ENCODE measurements around the gene NRBP1. TPM values are rescaled to one million over a fixed set of nuclear protein-coding genes. Genes with fewer than 3 reads are reported as not detected.

The NRBP1 gene
- total RNA-seq, 2 donors from 2014 or later = 42.9 to 83.4 TPM

GRCh38 chr2:27489498-27490397 lies 61.3 kb downstream of the NRBP1 start, which contains the start of gene IFT172:
TSS of gene IFT172 (minus strand) at chr2:27489743. CDS start at chr2:27489653, 90 bp downstream.
- no peaks in the 10 kb centered on the region for H3K36me3 ChIP-seq

More at GRCh38 chr2:27489498-27490397, 61.3 kb downstream of the NRBP1 start, which contains the start of gene IFT172:
- peak within 1 kb of the TSS; percentile 66 to 80 for H3K27ac ChIP-seq
- H3K27me3 ChIP-seq (replicated peaks; ENCODE audit: insufficient read depth) = no peaks in the 10 kb centered on the region
- peak; percentile 83 for TF ChIP-seq POLR2A (IDR thresholded peaks at IDR 0.05)
- peak in 1 of 4 experiments; percentile 3 for TF ChIP-seq CTCF (IDR thresholded peaks at IDR 0.05)
- peak; percentile 99 for TF ChIP-seq POLR2AphosphoS5 (IDR thresholded peaks at IDR 0.05)
- no peaks in the 10 kb centered on the region for H3K9me3 ChIP-seq
- peak within 1 kb of the TSS; percentile 27 to 45 for H3K4me3 ChIP-seq
- peak; percentile 100 for DNase-seq (ENCODE audit: low spot score)
- H3K4me1 ChIP-seq (replicated peaks) = no peaks in the 10 kb centered on the region
- intact Hi-C loops (cut with DNase I) = loop anchor here (5.0 kb wide), 1 partner anchor 93 kb away; the partner anchor contains the start of gene ZNF512
- WGBS = 7% methylated on average over 43 of the region's 43 CpGs

Small RNA genes within 50 kb of the gene (small RNA-seq; reads per million reads assigned to genes)
- gene RNU6-986P = 0 reads per million in 2 donors

Other genes starting within 250 kb of the NRBP1 start
- 100 to 1,000 TPM; 217 to 222 TPM for gene ATRAID, start 216.6 kb upstream of the NRBP1 start, total RNA-seq
- gene SLC5A6, start 216.4 kb upstream of the NRBP1 start, total RNA-seq = 10 to 100 TPM; 23.9 to 65.2 TPM
- gene CAD, start 211.3 kb upstream of the NRBP1 start, total RNA-seq = 10 to 100 TPM; 16.0 to 63.6 TPM
- 100 to 1,000 TPM in 1 of 2 donors, not detected in 1; 102 TPM for gene SLC30A3, start 165.6 kb upstream of the NRBP1 start, total RNA-seq
- 10 to 100 TPM in 1 of 2 donors, not detected in 1; 16.1 TPM for gene DNAJC5G, start 153.2 kb upstream of the NRBP1 start, total RNA-seq
- gene TRIM54, start 146.2 kb upstream of the NRBP1 start, total RNA-seq = 10 to 100 TPM in 1 of 2 donors, 1 to 10 TPM in 1; 2.8 to 17.9 TPM
- gene UCN, start 120.2 kb upstream of the NRBP1 start, total RNA-seq = 10 to 100 TPM in 1 of 2 donors, 1 to 10 TPM in 1; 4.2 to 11.2 TPM
- gene MPV17, start 105.5 kb upstream of the NRBP1 start, total RNA-seq = 10 to 100 TPM; 82.5 to 90.3 TPM
- 10 to 100 TPM; 41.2 to 66.1 TPM for gene GTF3C2, start 71.9 kb upstream of the NRBP1 start, total RNA-seq
- 10 to 100 TPM; 46.9 to 51.8 TPM for gene EIF2B4, start 58.3 kb upstream of the NRBP1 start, total RNA-seq
- 100 to 1,000 TPM; 127 to 134 TPM for gene SNX17, start 58.0 kb upstream of the NRBP1 start, total RNA-seq
- 10 to 100 TPM in 1 of 2 donors, 1 to 10 TPM in 1; 9.0 to 22.0 TPM for gene ZNF513, start 47.9 kb upstream of the NRBP1 start, total RNA-seq
- 10 to 100 TPM; 57.2 to 65.4 TPM for gene PPM1G, start 19.0 kb upstream of the NRBP1 start, total RNA-seq
- gene KRTCAP3, start 13.8 kb downstream of the NRBP1 start, total RNA-seq = 100 to 1,000 TPM in 1 of 2 donors, 10 to 100 TPM in 1; 31.4 to 147 TPM
- gene IFT172, start 61.1 kb downstream of the NRBP1 start, total RNA-seq = 10 to 100 TPM; 32.6 to 42.8 TPM
- gene FNDC4, start 66.6 kb downstream of the NRBP1 start, total RNA-seq = 10 to 100 TPM; 24.1 to 30.6 TPM
- under 1 TPM in 1 of 2 donors, not detected in 1; 0.87 TPM for gene GCKR, start 68.2 kb downstream of the NRBP1 start, total RNA-seq
- 10 to 100 TPM; 31.4 to 55.6 TPM for gene ZNF512, start 154.4 kb downstream of the NRBP1 start, total RNA-seq
- gene CCDC121, start 200.4 kb downstream of the NRBP1 start, total RNA-seq = 1 to 10 TPM; 6.2 to 8.3 TPM
- 10 to 100 TPM; 27.7 to 34.5 TPM for gene GPN1, start 200.4 kb downstream of the NRBP1 start, total RNA-seq
- 10 to 100 TPM; 18.6 to 34.2 TPM for gene SUPT7L, start 235.0 kb downstream of the NRBP1 start, total RNA-seq
- 10 to 100 TPM; 19.8 to 37.9 TPM for gene SLC4A1AP, start 235.3 kb downstream of the NRBP1 start, total RNA-seq